WTC11 (cell line): ENCODE measurements around the gene DOK1. TPM values are rescaled to one million over a fixed set of nuclear protein-coding genes. Genes with fewer than 3 reads are reported as not detected.

ENCODE experiments used
- total RNA-seq: library from RNA; stranded (reverse); gene quantifications from 3 replicates; pipeline ENCODE4 v1.2.3, GENCODE V29; 2021

The DOK1 gene
- total RNA-seq, 1 experiment from 2014 or later: 15.9 TPM

Other genes with a start within 250 kb of the DOK1 start
- 0.62 to 1.8 TPM (median 1.2 TPM) in 3 replicates for gene SLC4A5, start 211.3 kb upstream of the DOK1 start, total RNA-seq
- 165 to 179 TPM (median 168 TPM) in 3 replicates for gene DCTN1, start 174.4 kb upstream of the DOK1 start, total RNA-seq
- 2.9 to 3.6 TPM (median 3.3 TPM) in 3 replicates for gene C2orf81, start 133.1 kb upstream of the DOK1 start, total RNA-seq
- gene WDR54, start 133.0 kb upstream of the DOK1 start, total RNA-seq: 55.2 to 95.7 TPM (median 89.3 TPM) in 3 replicates
- gene RTKN, start 112.8 kb upstream of the DOK1 start, total RNA-seq: 66.6 to 80.1 TPM (median 67.7 TPM) in 3 replicates
- 15.8 to 20.2 TPM (median 17.3 TPM) in 3 replicates for gene INO80B, start 99.6 kb upstream of the DOK1 start, total RNA-seq
- gene WBP1, start 96.3 kb upstream of the DOK1 start, total RNA-seq: 66.0 to 86.6 TPM (median 86.0 TPM) in 3 replicates
- 63.3 to 73.7 TPM (median 67.6 TPM) in 3 replicates for gene MOGS, start 89.3 kb upstream of the DOK1 start, total RNA-seq
- 52.1 to 62.6 TPM (median 55.0 TPM) in 3 replicates for gene MRPL53, start 82.0 kb upstream of the DOK1 start, total RNA-seq
- gene CCDC142, start 71.7 kb upstream of the DOK1 start, total RNA-seq: 10.0 to 14.0 TPM (median 10.4 TPM) in 3 replicates
- 32.6 to 38.3 TPM (median 36.2 TPM) in 3 replicates for gene TTC31, start 71.6 kb upstream of the DOK1 start, total RNA-seq
- 1.0 to 1.8 TPM (median 1.8 TPM) in 3 replicates for gene LBX2, start 55.1 kb upstream of the DOK1 start, total RNA-seq
- gene PCGF1, start 47.0 kb upstream of the DOK1 start, total RNA-seq: 13.7 to 15.7 TPM (median 15.4 TPM) in 3 replicates
- gene TLX2, start 40.3 kb upstream of the DOK1 start, total RNA-seq: 0.18 to 0.39 TPM (median 0.26 TPM) in 3 replicates
- gene DQX1, start 28.5 kb upstream of the DOK1 start, total RNA-seq: 1.2 to 1.9 TPM (median 1.3 TPM) in 3 replicates
- gene AUP1, start 25.0 kb upstream of the DOK1 start, total RNA-seq: 78.1 to 84.9 TPM (median 80.9 TPM) in 3 replicates
- 25.6 to 30.0 TPM (median 26.8 TPM) in 3 replicates for gene HTRA2, start 24.8 kb upstream of the DOK1 start, total RNA-seq
- gene LOXL3, start 778 bp upstream of the DOK1 start, total RNA-seq: 21.1 to 27.2 TPM (median 23.9 TPM) in 3 replicates
- 5.9 to 9.2 TPM (median 8.5 TPM) in 3 replicates for gene M1AP, start 93.6 kb downstream of the DOK1 start, total RNA-seq
- 5.7 to 7.4 TPM (median 6.3 TPM) in 3 replicates for gene SEMA4F, start 99.5 kb downstream of the DOK1 start, total RNA-seq